ENCODE data around the gene C12orf60. TPM values are rescaled to one million over a fixed set of nuclear protein-coding genes. Genes with fewer than 3 reads are reported as not detected.

Gene C12orf60
- total and polyA plus RNA-seq, 2 of the 8 experiments (the other 6 are each of a cell fraction or from before 2014, with no cell fraction given), result 1.2 to 1.5 TPM

- peak; percentile 87 to 96; a peak in 3 of 4 replicates for TF ChIP-seq SIN3A (conservative IDR thresholded peaks at IDR 0.05 in 1 of 2, IDR thresholded peaks at IDR 0.05 in 1 of 2; ENCODE audit: low read depth in 1 of 2, low read length in 2 of 2)
- TF ChIP-seq HDAC6 (IDR thresholded peaks at IDR 0.05; ENCODE audit: low read depth, low read length), result no peak
- peak; percentile 55 for TF ChIP-seq CTBP2 (IDR thresholded peaks at IDR 0.05; ENCODE audit: borderline replicate concordance, insufficient read depth, insufficient read length, low read length)
Measured at GRCh38 chr12:14769969-14770495, 33.4 kb upstream of the C12orf60 start (continued).

Data from H1 (cell line).